Measurements from ENCODE around the gene MEIOC.

Gene MEIOC

DNA sequence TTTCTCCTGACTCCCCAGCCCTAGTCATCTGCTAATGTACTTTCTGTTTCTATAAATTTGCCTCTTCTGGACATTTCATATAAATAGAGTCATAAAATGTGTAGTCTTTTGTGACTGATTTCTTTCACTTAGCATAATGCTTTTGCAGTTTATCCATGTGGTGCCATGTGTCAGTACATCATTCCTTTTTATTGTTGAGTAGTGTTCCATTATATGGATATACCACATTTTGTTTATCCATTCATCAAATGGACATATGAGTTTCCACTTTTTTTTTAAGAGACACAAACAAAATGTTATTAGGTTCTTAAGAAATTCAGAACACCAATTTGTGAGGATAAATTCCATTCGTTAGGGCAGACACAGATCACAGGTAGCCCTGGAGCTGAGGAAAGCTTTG lies 63.2 kb downstream of the MEIOC start:
- no peak for ATAC-seq

DNA sequence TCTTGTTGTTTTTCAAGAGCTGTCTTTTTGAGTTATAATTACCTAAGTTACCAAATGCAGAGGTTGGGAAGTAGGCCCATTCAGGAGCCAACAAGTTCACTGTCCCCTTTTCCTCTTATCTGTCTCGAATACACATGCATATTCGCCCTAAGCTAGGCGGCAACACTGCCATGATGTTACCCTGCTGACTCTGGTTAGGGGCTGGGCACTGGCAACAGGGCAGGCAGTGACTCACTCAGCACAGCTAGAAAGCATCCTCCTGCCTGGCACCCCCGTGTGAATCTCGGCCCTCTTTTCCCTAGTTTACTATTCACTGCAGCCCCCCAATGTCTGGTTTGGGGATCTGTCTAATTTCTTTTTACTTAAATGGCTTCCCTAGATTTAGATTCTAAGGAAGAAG lies 66.0 kb downstream of the MEIOC start:
- no peak for ATAC-seq
